SJCRH30 (cell line): Measurements from ENCODE around the gene BBS9. TPM values are rescaled to one million over a fixed set of nuclear protein-coding genes. Genes with fewer than 3 reads are reported as not detected.
"Not testable (repeated sequence)": the region's sequence is repeated elsewhere in the genome, so short reads cannot be mapped to it uniquely, and the experiment has no call there.

Experiments used
- DNase-seq, 2 experiments: peaks; one replicate each; pipeline ENCODE4 v3.0.0-alpha.2; 2015 to 2020
- H3K27ac ChIP-seq: fragments of 250-450 bp; sonication (Bioruptor Pico); 2 replicates; pipeline ENCODE4 v1.5.1; 2020; ENCODE audit warnings: mild to moderate bottlenecking, moderate library complexity
- H3K27me3 ChIP-seq: fragments of 250-450 bp; sonication (Bioruptor Pico); 2 replicates; pipeline ENCODE4 v1.5.1; 2020; ENCODE audit warnings: mild to moderate bottlenecking, moderate library complexity
- H3K36me3 ChIP-seq: fragments of 250-450 bp; sonication (Bioruptor Pico); 2 replicates; pipeline ENCODE4 v1.5.1; 2020; ENCODE audit warnings: mild to moderate bottlenecking, moderate library complexity
- H3K4me1 ChIP-seq: fragments of 250-450 bp; sonication (Bioruptor Pico); 2 replicates; pipeline ENCODE4 v1.5.1; 2020; ENCODE audit warnings: mild to moderate bottlenecking, moderate library complexity
- H3K4me3 ChIP-seq: fragments of 250-450 bp; sonication (Bioruptor Pico); 2 replicates; pipeline ENCODE4 v1.5.1; 2020; ENCODE audit warnings: mild to moderate bottlenecking, moderate library complexity
- H3K9me3 ChIP-seq: fragments of 250-450 bp; sonication (Bioruptor Pico); replicated peaks from 2 replicates; pipeline ENCODE4 v1.5.1; 2020; ENCODE audit warnings: mild to moderate bottlenecking, moderate library complexity
- total RNA-seq: library from RNA; depleted of rRNA; stranded (reverse); fragments of >200 nt; shearing (Covaris generic); gene quantifications from 2 replicates; pipeline ENCODE4 v1.2.3, GENCODE V29; 2014; rRNA removed

The BBS9 gene
- 9.1 and 9.3 TPM in 2 replicates for total RNA-seq

- Histone ChIP-seq H3K4me3 (peak within 1 kb of the TSS; percentile 73), H3K9me3 (no peaks in the 10 kb centered on the region), H3K36me3 (no peaks in the 10 kb centered on the region)
These were observed at the start of gene BBS9 for GRCh38 chr7:33128990-33129805. Gene BBS9 (plus strand): TSS chr7:33129564. CDS start chr7:33146253, 16,689 bp downstream.

GRCh38 chr7:33079763-33080690, 49.3 kb upstream of the BBS9 start:
- Histone ChIP-seq H3K36me3 (no peaks in the 10 kb centered on the region), H3K27ac (no peak overlapping the region), H3K27me3 (no peaks in the 10 kb centered on the region), H3K4me1 (no peaks in the 10 kb centered on the region; the same call in 1 of the 2 replicates), H3K4me3 (no peak overlapping the region), H3K9me3 (no peaks in the 10 kb centered on the region; the same call in 1 of the 2 replicates)
- DNase-seq: no peak

More at GRCh38 chr7:33128990-33129805, at the start of gene BBS9:
- peak; percentile 96 to 97 for DNase-seq
- Histone ChIP-seq H3K4me1 (0 out of 2 replicates have a peak, but pooled peaks cover 3% of the 10 kb centered on the region), H3K27ac (peak within 1 kb of the TSS; percentile 25; the same call in 1 of the 2 replicates), H3K27me3 (no peaks in the 10 kb centered on the region)

GRCh38 chr7:33087356-33087755, 42.0 kb upstream of the BBS9 start:
- no peaks in the 10 kb centered on the region; the same call in 1 of the 2 replicates for H3K9me3 ChIP-seq
- no peak overlapping the region for H3K4me3 ChIP-seq
- no peak overlapping the region for H3K27ac ChIP-seq
- no peaks in the 10 kb centered on the region for H3K4me1 ChIP-seq
- H3K36me3 ChIP-seq: no peaks in the 10 kb centered on the region
- no peak for DNase-seq
- H3K27me3 ChIP-seq: no peaks in the 10 kb centered on the region

GRCh38 chr7:33087858-33088257, 41.5 kb upstream of the BBS9 start:
- no peak for DNase-seq
- Histone ChIP-seq H3K27me3 (no peaks in the 10 kb centered on the region), H3K36me3 (no peaks in the 10 kb centered on the region), H3K4me3 (no peak overlapping the region), H3K27ac (no peak overlapping the region), H3K4me1 (no peaks in the 10 kb centered on the region), H3K9me3 (no peaks in the 10 kb centered on the region; the same call in 1 of the 2 replicates)

- no peaks in the 10 kb centered on the region for H3K4me1 ChIP-seq
- H3K27me3 ChIP-seq: no peaks in the 10 kb centered on the region
- H3K9me3 ChIP-seq: no peaks in the 10 kb centered on the region
- no peak overlapping the region for H3K27ac ChIP-seq
- H3K36me3 ChIP-seq: peaks cover 3% of the 10 kb centered on the region; the same call in 1 of the 2 replicates
- no peak overlapping the region for H3K4me3 ChIP-seq
- no peak for DNase-seq
These were observed 40.2 kb upstream of the BBS9 start for GRCh38 chr7:33089142-33089541.

GRCh38 chr7:33091111-33091531, 38.2 kb upstream of the BBS9 start:
- no peaks in the 10 kb centered on the region for H3K27me3 ChIP-seq
- no peaks in the 10 kb centered on the region for H3K9me3 ChIP-seq
- H3K36me3 ChIP-seq: peaks cover 17% of the 10 kb centered on the region
- H3K27ac ChIP-seq: no peak overlapping the region
- no peaks in the 10 kb centered on the region for H3K4me1 ChIP-seq
- no peak for DNase-seq
- no peak overlapping the region for H3K4me3 ChIP-seq

GRCh38 chr7:33091641-33092191, 37.6 kb upstream of the BBS9 start:
- Histone ChIP-seq H3K9me3 (no peaks in the 10 kb centered on the region), H3K4me1 (no peaks in the 10 kb centered on the region), H3K27ac (no peak overlapping the region), H3K4me3 (no peak overlapping the region), H3K27me3 (no peaks in the 10 kb centered on the region), H3K36me3 (peaks cover 23% of the 10 kb centered on the region)
- DNase-seq: no peak

GRCh38 chr7:33093266-33093665, 36.1 kb upstream of the BBS9 start:
- H3K4me3 ChIP-seq: no peak overlapping the region
- H3K4me1 ChIP-seq: no peaks in the 10 kb centered on the region
- no peak overlapping the region for H3K27ac ChIP-seq
- DNase-seq: no peak
- no peaks in the 10 kb centered on the region for H3K9me3 ChIP-seq
- peaks cover 36% of the 10 kb centered on the region for H3K36me3 ChIP-seq
- no peaks in the 10 kb centered on the region for H3K27me3 ChIP-seq

- H3K4me1 ChIP-seq, H3K27me3 ChIP-seq, H3K9me3 ChIP-seq, H3K27ac ChIP-seq, H3K4me3 ChIP-seq, DNase-seq: not testable (repeated sequence)
- peaks cover 46% of the 10 kb centered on the region for H3K36me3 ChIP-seq
These were observed 34.6 kb upstream of the BBS9 start for GRCh38 chr7:33094745-33095275.

GRCh38 chr7:33099154-33099940, 30.0 kb upstream of the BBS9 start:
- Histone ChIP-seq H3K4me3 (no peak overlapping the region), H3K9me3 (no peaks in the 10 kb centered on the region), H3K36me3 (peaks cover 61% of the 10 kb centered on the region), H3K4me1 (no peaks in the 10 kb centered on the region), H3K27ac (no peak overlapping the region), H3K27me3 (no peaks in the 10 kb centered on the region)
- no peak for DNase-seq

- no peak overlapping the region for H3K27ac ChIP-seq
- no peaks in the 10 kb centered on the region for H3K4me1 ChIP-seq
- H3K4me3 ChIP-seq: no peak overlapping the region
- DNase-seq: no peak
- peaks cover 51% of the 10 kb centered on the region for H3K36me3 ChIP-seq
- no peaks in the 10 kb centered on the region for H3K27me3 ChIP-seq
- H3K9me3 ChIP-seq: no peaks in the 10 kb centered on the region
These were observed 28.6 kb upstream of the BBS9 start for GRCh38 chr7:33100770-33101169.

GRCh38 chr7:33101906-33102305, 27.5 kb upstream of the BBS9 start:
- Histone ChIP-seq H3K36me3 (peaks cover 41% of the 10 kb centered on the region), H3K27me3 (no peaks in the 10 kb centered on the region), H3K27ac (no peak overlapping the region), H3K4me1 (no peaks in the 10 kb centered on the region), H3K9me3 (no peaks in the 10 kb centered on the region), H3K4me3 (no peak overlapping the region)
- DNase-seq: no peak

GRCh38 chr7:33107136-33108066, 22.0 kb upstream of the BBS9 start:
- Histone ChIP-seq H3K27me3 (no peaks in the 10 kb centered on the region), H3K4me1 (peaks cover 5% of the 10 kb centered on the region; the same call in 1 of the 2 replicates), H3K36me3 (peaks cover 7% of the 10 kb centered on the region), H3K4me3 (peak overlapping the region; percentile 95), H3K9me3 (no peaks in the 10 kb centered on the region), H3K27ac (no peak overlapping the region)
- peak; percentile 52 to 67 for DNase-seq
